WERI-Rb-1 (cell line): ENCODE measurements around the gene SLITRK1.

ENCODE experiments used
- DNase-seq: peaks from one replicate; pipeline ENCODE4 v3.0.0-alpha.2; 2020
- H3K27ac ChIP-seq: fragments of 250-450 bp; sonication (Bioruptor Pico); 2 replicates; pipeline ENCODE4 v1.5.1; 2020; ENCODE audit warnings: mild to moderate bottlenecking, moderate library complexity
- H3K27me3 ChIP-seq: fragments of 250-450 bp; sonication (Bioruptor Pico); 2 replicates; pipeline ENCODE4 v1.5.1; 2021; ENCODE audit warnings: mild to moderate bottlenecking, low read depth, moderate library complexity; ENCODE audit not compliant: insufficient read depth, severe bottlenecking
- H3K36me3 ChIP-seq: fragments of 250-450 bp; sonication (Bioruptor Pico); 2 replicates; pipeline ENCODE4 v1.5.1; 2020; ENCODE audit warnings: mild to moderate bottlenecking, moderate library complexity
- H3K4me3 ChIP-seq: 2 replicates; pipeline ENCODE4 v1.5.1; 2011; ENCODE audit warnings: low read depth, mild to moderate bottlenecking, control low read depth, low read length
- H3K9me3 ChIP-seq: fragments of 250-450 bp; sonication (Bioruptor Pico); 2 replicates; pipeline ENCODE4 v1.5.1; 2021; ENCODE audit warnings: mild to moderate bottlenecking, moderate library complexity; ENCODE audit not compliant: severe bottlenecking
- TF ChIP-seq, protein P1 (sequence below): IDR thresholded peaks from 2 replicates; pipeline ENCODE4 v1.5.1; 2011; ENCODE audit warnings: low read depth, mild to moderate bottlenecking, control low read depth, inconsistent platforms, low read length

SLITRK1 gene

DNA sequence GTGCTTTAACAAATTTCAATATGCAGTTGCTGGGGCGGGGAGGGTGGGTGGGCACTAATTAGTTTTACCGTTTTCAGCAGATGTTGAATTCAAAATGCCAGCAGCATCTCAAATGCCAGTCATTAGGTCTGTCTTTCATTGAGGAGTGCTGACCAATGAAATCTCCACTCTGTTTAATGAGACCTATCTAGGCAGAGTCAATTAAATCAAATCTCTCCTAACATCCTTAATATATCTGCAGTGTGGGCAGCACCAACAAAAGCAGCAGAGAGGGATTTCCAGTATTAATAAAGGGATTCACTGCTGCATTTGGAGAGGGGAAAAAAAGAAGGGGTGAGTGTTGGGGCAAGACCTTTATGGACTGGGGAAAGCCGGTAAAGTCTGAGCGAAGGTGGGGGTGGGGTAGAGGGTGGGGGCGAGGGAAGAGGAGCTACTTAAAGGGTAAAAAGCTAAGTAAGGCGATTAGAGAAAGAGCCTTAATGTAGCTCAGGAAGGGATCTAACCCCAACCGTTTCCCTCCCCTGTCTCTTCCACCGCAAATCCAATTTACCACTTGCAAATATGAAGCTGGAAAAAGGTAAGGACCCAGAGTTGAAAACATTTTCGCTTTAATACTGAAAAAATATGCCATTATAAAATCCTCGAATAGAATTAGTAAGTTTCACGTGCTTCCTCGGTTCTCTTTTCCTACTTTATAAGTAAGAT lies 4.5 kb downstream of the SLITRK1 start:
- Histone ChIP-seq H3K36me3 (no peaks in the 10 kb centered on the region), H3K27me3 (peaks cover 35% of the 10 kb centered on the region), H3K9me3 (no peaks in the 10 kb centered on the region), H3K4me3 (peak overlapping the region; percentile 13; the same call in 1 of the 2 replicates), H3K27ac (no peak overlapping the region)
- DNase-seq, result peak; percentile 77
- TF ChIP-seq, protein P1, sequence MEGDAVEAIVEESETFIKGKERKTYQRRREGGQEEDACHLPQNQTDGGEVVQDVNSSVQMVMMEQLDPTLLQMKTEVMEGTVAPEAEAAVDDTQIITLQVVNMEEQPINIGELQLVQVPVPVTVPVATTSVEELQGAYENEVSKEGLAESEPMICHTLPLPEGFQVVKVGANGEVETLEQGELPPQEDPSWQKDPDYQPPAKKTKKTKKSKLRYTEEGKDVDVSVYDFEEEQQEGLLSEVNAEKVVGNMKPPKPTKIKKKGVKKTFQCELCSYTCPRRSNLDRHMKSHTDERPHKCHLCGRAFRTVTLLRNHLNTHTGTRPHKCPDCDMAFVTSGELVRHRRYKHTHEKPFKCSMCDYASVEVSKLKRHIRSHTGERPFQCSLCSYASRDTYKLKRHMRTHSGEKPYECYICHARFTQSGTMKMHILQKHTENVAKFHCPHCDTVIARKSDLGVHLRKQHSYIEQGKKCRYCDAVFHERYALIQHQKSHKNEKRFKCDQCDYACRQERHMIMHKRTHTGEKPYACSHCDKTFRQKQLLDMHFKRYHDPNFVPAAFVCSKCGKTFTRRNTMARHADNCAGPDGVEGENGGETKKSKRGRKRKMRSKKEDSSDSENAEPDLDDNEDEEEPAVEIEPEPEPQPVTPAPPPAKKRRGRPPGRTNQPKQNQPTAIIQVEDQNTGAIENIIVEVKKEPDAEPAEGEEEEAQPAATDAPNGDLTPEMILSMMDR, result no peak

- Histone ChIP-seq H3K27ac (no peak overlapping the region), H3K27me3 (peaks cover 35% of the 10 kb centered on the region), H3K36me3 (no peaks in the 10 kb centered on the region), H3K4me3 (no peak overlapping the region), H3K9me3 (no peaks in the 10 kb centered on the region)
- no peak for DNase-seq
- TF ChIP-seq, protein P1, result no peak
Observed at GRCh38 chr13:83876546-83876945, 5.7 kb downstream of the SLITRK1 start.

DNA sequence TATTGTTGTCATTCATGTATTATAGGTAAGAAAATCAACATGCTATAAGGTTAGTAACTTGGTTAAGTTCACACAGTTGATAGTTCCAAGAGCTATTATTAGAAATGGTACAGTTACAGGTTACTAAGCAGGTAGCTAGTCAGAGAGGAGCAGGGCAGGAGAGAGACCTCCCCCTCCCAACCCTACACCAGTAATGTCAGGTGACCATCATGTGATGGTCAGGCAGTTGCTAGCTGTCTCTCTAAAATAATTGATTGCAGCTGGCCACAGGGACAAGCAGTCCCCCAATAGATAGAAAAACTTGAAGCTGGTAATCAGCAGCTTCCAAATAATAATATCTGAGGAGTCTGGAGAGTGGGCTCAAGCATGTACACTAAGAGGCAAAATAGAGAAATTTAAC lies 14.6 kb downstream of the SLITRK1 start:
- DNase-seq, result no peak
- Histone ChIP-seq H3K27ac (no peak overlapping the region), H3K9me3 (no peaks in the 10 kb centered on the region), H3K36me3 (no peaks in the 10 kb centered on the region), H3K4me3 (no peak overlapping the region), H3K27me3 (no peaks in the 10 kb centered on the region)
- TF ChIP-seq, protein P1, result no peak

GRCh38 chr13:83865161-83866137 lies 16.8 kb downstream of the SLITRK1 start:
- Histone ChIP-seq H3K4me3 (no peak overlapping the region), H3K9me3 (no peaks in the 10 kb centered on the region), H3K36me3 (no peaks in the 10 kb centered on the region), H3K27me3 (no peaks in the 10 kb centered on the region), H3K27ac (no peak overlapping the region)
- TF ChIP-seq, protein P1, result no peak
- no peak for DNase-seq

DNA sequence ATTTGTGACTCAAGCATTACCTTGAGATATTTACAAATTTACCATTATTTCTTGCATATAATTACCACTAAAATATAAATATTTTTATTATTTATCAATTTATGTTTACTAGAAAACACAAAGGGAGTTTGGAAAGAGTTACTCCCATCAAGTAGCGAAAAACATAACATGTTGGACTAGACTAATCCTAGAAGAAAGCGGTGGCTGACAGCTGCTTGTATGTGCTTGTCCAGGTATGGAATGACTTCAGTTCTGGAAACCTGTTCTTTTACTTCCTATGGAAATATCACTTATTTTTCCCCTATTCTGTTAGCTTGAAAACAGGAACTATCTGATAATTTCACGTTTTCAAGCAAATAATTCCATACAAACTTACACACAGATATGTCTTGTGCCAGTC lies 28.5 kb downstream of the SLITRK1 start:
- TF ChIP-seq, protein P1, result no peak
- no peaks in the 10 kb centered on the region for H3K9me3 ChIP-seq
- no peaks in the 10 kb centered on the region for H3K36me3 ChIP-seq
- no peak overlapping the region for H3K27ac ChIP-seq
- H3K4me3 ChIP-seq, result no peak overlapping the region
- DNase-seq, result no peak
- no peaks in the 10 kb centered on the region for H3K27me3 ChIP-seq
